ENCODE measurements around the gene STK10.

DNA sequence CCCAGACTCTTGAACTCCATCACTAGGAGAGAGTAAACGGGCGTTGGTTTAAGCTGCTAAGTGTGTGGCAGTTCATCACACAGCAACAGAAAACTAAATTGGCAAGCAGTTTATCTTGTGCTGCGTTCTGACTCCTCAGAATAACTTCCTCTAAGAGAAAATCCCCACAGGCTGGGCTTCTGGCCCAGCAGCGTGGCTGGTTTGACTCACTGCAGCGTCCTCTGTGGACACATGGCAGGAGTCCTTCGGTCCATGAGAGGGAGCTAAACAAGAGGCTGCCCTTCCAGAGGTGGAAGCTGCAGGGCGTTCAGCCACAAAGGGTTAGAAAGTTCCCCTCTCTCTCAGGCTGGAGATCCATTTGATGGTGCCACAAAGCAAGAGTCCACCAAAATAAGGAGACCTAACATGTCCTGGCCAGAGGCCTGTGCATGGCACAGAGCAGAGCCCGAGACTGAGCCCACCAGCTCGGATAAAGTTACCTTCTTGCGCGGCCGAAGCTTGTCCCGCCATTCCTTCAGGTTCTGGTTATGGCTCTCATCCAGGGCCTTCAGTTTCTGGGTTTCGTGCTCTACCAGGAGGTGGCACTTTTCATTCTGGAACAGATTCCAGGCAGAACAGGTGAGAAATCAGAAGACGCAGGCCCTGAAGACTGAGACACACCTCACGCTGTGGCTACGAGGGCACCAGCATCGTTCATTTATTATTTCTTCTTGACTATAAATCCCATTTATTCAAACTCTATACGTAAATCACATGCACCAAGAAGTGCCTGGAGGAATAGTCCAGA is 135.4 kb downstream of the STK10 start:
- TF ChIP-seq, protein P1, sequence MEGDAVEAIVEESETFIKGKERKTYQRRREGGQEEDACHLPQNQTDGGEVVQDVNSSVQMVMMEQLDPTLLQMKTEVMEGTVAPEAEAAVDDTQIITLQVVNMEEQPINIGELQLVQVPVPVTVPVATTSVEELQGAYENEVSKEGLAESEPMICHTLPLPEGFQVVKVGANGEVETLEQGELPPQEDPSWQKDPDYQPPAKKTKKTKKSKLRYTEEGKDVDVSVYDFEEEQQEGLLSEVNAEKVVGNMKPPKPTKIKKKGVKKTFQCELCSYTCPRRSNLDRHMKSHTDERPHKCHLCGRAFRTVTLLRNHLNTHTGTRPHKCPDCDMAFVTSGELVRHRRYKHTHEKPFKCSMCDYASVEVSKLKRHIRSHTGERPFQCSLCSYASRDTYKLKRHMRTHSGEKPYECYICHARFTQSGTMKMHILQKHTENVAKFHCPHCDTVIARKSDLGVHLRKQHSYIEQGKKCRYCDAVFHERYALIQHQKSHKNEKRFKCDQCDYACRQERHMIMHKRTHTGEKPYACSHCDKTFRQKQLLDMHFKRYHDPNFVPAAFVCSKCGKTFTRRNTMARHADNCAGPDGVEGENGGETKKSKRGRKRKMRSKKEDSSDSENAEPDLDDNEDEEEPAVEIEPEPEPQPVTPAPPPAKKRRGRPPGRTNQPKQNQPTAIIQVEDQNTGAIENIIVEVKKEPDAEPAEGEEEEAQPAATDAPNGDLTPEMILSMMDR (IDR thresholded peaks at IDR 0.05; ENCODE audit: low read depth, low read length, missing input control): no peak
- TF ChIP-seq GABPA (IDR thresholded peaks at IDR 0.05 in 1 of 2, conservative IDR thresholded peaks at IDR 0.05 in 1 of 2) (no peak), SP1 (IDR thresholded peaks at IDR 0.05) (no peak), HNF4A (conservative IDR thresholded peaks at IDR 0.05) (no peak), RXRA (IDR thresholded peaks at IDR 0.05) (no peak), YY1 (IDR thresholded peaks at IDR 0.05) (no peak), RAD21 (IDR thresholded peaks at IDR 0.05) (no peak), ATF3 (IDR thresholded peaks at IDR 0.05) (no peak)
- TF ChIP-seq, protein P2, sequence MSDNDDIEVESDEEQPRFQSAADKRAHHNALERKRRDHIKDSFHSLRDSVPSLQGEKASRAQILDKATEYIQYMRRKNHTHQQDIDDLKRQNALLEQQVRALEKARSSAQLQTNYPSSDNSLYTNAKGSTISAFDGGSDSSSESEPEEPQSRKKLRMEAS (IDR thresholded peaks at IDR 0.05): no peak
